ENCODE data around the gene AHCYL2. TPM values are rescaled to one million over a fixed set of nuclear protein-coding genes. Genes with fewer than 3 reads are reported as not detected.

The AHCYL2 gene
- total RNA-seq, 1 experiment from 2014 or later: 23.2 TPM

GRCh38 chr7:129453510-129454248 is 228.8 kb downstream of the AHCYL2 start:
- Histone ChIP-seq H3K4me2 (ENCODE audit: insufficient read depth, insufficient read length, low read length) (no peak overlapping the region), H3K79me2 (ENCODE audit: insufficient read depth, low read length) (no peaks in the 10 kb centered on the region), H3K23ac (ENCODE audit: insufficient read length, low read depth, low read length) (no peak overlapping the region), H2BK20ac (ENCODE audit: low read depth, low read length, poor library complexity, severe bottlenecking) (no peak overlapping the region), H2AK5ac (ENCODE audit: insufficient read length, low read length) (no peak overlapping the region), H2BK5ac (ENCODE audit: insufficient read length, low read length) (no peak overlapping the region), H3K27ac (ENCODE audit: insufficient read length, low read depth, low read length) (no peak overlapping the region), H3K4ac (ENCODE audit: low read depth, low read length) (no peak overlapping the region), H2AFZ (ENCODE audit: low read length) (no peak overlapping the region), H3K9ac (ENCODE audit: extremely low read depth, insufficient read length, low read length) (no peak overlapping the region), H4K5ac (ENCODE audit: insufficient read length, low read depth, low read length) (no peak overlapping the region), H3K23me2 (ENCODE audit: insufficient read length, low read depth, low read length, poor library complexity, severe bottlenecking) (peaks cover 3% of the 10 kb centered on the region), H3K56ac (ENCODE audit: insufficient read length, low read depth, low read length) (no peak overlapping the region), H2BK15ac (ENCODE audit: low read depth, low read length) (no peak overlapping the region), H3T11ph (ENCODE audit: low read length) (no peak overlapping the region), H3K14ac (ENCODE audit: insufficient read depth, low read length) (no peak overlapping the region), H3K4me1 (ENCODE audit: insufficient read depth, low read length) (no peaks in the 10 kb centered on the region), H3K9me3 (ENCODE audit: control insufficient read depth, low read depth, low read length) (no peaks in the 10 kb centered on the region), H4K91ac (ENCODE audit: insufficient read length, low read depth, low read length) (no peak overlapping the region), H3K27me3 (ENCODE audit: insufficient read depth, low read length) (no peaks in the 10 kb centered on the region), H2BK120ac (ENCODE audit: low read depth, low read length, poor library complexity, severe bottlenecking) (no peak overlapping the region), H3K18ac (ENCODE audit: insufficient read length, low read depth, low read length) (no peak overlapping the region), H3K79me1 (ENCODE audit: insufficient read depth, low read depth, low read length, poor library complexity, severe bottlenecking) (no peaks in the 10 kb centered on the region), H4K8ac (replicated peaks; ENCODE audit: insufficient read length, low read depth, low read length) (no peak overlapping the region), H2BK12ac (ENCODE audit: insufficient read length, low read depth, low read length) (no peak overlapping the region), H4K20me1 (ENCODE audit: control insufficient read depth, insufficient read depth, insufficient read length) (no peaks in the 10 kb centered on the region)
- Mint-ChIP-seq H3K9me3 (peaks cover 5 to 6% of the 10 kb centered on the region in 2 experiments; a peak in 3 of 5 replicates), H3K36me3 (ENCODE audit: insufficient read depth in 1 of 3, low read depth in 3 of 3) (peaks cover 17 to 52% (median 50%) of the 10 kb centered on the region in 3 experiments), H3K27me3 (ENCODE audit: low read depth) (no peaks in the 10 kb centered on the region), H3K27ac (no peak overlapping the region), H3K4me1 (no peaks in the 10 kb centered on the region), H3K4me3 (no peak overlapping the region)
- no peak for DNase-seq
- no peak for TF ChIP-seq CTCF (conservative IDR thresholded peaks at IDR 0.05)
- WGBS (ENCODE audit: extremely low coverage, insufficient read length, low lambda C conversion rate): no CpG with 5 or more reads among the region's 1 CpG

Data from H9 (cell line).